ENCODE measurements around the gene GARIN5B. TPM values are rescaled to one million over a fixed set of nuclear protein-coding genes. Genes with fewer than 3 reads are reported as not detected.

Gene GARIN5B
- total RNA-seq, 1 experiment from 2014 or later, result not detected

DNA sequence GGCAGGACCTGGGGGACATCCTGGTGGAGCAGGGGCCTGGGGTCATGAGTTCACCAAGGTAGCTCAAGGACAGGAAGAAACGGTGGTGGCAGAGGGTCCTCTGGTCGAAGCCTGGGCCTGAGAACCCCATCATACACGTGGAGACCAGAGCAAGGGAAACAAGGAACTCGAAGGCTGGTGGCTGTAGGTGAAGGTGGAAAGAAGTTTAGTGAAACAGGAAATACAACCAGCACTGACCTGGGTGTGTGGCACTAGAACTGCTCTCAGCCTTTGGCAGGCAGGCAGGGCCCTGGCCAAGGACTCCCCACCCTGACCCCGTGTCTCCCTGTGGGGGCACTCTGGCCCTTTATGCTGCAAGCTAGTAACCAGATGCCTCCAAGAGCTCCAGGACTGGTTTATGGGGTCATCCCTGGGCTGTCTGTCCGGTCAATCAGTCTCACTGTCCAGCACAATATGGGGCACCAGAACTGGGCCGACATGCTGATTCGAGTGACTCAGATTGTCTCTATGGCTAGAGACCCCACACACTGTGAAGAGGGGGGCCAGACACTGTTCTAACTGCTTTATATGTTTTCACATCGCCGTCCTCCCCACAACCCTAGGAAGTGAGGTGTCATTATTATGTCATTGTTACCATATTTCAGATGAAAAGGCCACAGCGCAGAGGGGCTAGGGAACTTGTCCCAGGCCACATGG lies 12.3 kb downstream of the GARIN5B start:
- DNase-seq (ENCODE audit: low read depth), result no peak

DNA sequence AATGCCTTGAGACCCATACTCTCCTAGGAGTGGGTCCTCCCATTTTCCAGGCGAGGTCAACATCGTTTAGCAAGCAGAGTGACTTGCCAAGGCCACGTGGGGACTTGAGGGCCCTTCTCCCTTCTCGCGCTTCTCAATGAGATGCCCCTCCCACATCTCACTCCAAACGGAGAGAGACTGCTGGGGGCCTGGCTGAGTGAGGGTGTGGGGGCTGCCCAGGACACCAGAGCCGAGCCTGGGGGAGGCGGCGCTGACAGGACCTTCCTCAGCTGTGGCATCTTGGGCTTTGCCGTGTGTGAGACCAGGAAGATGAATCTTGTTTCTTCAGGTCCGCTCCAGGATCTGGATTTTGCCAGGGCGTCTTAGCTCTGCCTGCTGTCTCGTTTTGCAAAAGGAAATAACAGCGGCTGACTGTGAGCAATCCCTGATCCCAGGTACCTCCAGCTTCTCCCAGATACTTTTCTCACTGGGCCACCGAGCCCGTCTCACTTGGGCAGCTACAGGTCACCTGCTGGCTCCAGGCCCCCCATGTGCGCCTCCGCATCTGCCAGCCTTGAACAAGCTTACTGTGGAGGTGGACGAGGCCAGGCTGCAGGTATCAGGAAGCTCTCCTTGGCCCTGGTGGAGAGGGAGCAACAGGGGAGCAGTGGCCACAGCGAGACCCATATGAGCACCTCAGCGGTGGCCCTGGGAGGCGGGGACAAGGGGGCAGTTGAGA lies 14.6 kb downstream of the GARIN5B start:
- DNase-seq (ENCODE audit: low read depth), result no peak

DNA sequence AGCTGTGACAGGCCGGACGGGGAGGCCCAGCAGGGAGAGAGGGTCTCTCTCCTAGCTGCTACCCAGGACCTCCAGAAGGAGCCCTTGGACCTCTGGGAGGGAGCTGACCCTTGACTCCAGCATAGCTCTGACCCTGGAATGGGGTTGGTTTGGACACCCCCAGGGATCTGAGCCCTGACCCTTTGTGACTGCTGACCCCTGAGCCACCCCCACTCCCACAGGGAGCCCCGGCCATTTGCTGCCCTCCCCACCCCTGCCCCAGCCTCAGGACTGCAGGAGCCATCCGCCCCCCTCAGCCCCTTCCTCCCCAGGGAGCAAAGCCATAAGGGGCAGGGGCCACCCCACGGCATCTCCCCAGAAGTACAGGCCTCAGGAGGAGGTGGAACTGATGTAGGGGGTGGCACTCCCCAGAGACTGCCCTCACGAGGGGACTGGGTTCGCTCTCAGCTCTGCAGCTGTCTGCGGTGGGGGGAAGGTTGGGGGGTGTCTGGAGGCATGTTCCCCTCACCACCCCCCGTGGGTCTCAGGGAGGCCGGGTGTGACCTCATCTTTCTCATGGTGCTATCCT lies 15.5 kb downstream of the GARIN5B start:
- DNase-seq (ENCODE audit: low read depth), result no peak

DNA sequence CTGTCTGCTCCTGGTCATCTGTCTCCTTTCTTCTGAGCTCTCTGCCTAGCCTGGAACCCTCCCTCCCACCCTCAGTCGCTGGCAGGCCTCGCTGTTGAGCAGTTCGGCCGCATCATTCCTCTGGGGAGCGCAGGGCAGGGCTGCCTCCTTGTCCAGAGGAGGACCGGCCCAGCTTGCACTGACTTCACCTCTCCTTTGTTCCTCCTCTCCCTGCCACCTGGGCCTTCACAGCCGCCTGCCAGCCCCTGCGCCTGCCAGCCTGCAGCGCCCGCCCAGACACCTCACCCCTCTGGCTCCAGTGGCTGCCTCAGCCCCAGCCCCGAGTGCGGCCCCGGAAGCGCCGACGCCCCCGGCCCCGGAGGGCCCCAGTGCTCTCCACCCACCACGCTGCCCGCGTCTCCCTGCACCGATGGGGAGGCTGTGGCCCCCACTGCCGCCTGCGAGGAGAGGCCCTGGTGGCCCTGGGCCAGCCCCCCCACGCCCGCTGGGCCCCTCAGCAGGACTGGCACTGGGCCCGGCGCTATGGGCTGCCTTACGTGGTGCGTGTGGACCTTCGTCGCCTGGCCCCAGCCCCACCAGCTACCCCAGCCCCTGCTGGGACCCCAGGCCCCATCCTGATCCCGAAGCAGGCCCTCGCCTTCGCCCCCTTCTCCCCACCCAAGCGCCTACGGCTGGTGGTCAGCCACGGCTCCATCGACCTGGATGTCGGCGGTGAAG lies 16.2 kb downstream of the GARIN5B start:
- no peak for DNase-seq (ENCODE audit: low read depth)

DNA sequence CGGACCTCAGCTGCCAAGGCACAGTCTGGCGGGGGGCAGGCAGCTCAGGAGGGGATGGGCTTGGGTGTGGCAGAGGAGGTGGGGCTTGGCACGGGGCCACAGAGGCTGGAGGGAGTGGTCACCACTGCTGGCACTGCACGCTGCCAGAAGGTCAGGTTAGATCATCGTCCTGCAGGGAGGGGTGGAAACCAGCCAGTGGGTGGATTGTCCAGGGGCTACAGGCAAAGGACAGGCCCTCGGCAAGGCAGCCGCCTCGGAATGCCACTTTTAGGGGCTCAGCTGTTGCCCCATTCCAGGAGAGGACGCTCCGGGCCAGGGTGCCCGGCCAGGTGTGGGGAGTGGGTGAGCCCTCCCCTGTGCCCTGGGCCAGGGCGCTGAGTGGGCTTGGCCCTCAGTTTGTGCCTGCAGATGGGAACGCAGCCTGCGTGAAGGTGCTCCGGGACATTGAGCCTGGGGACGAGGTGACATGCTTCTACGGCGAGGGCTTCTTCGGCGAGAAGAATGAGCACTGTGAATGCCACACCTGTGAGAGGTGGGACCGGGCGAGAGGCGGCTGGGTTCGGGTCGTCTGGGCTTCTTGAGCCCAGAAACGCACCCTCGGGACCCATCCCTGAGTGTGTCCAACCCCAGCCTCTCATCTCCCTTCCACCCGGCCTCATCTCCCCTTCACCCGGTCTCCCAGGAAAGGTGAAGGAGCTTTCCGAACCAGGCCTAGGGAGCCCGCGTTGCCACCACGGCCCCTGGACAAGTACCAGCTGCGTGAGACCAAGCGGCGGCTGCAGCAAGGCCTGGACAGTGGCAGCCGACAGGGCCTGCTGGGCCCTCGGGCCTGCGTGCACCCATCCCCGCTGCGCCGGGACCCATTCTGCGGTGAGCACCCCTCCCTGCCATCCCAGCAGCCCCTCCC lies 17.0 kb downstream of the GARIN5B start:
- no peak for DNase-seq (ENCODE audit: low read depth)

DNA sequence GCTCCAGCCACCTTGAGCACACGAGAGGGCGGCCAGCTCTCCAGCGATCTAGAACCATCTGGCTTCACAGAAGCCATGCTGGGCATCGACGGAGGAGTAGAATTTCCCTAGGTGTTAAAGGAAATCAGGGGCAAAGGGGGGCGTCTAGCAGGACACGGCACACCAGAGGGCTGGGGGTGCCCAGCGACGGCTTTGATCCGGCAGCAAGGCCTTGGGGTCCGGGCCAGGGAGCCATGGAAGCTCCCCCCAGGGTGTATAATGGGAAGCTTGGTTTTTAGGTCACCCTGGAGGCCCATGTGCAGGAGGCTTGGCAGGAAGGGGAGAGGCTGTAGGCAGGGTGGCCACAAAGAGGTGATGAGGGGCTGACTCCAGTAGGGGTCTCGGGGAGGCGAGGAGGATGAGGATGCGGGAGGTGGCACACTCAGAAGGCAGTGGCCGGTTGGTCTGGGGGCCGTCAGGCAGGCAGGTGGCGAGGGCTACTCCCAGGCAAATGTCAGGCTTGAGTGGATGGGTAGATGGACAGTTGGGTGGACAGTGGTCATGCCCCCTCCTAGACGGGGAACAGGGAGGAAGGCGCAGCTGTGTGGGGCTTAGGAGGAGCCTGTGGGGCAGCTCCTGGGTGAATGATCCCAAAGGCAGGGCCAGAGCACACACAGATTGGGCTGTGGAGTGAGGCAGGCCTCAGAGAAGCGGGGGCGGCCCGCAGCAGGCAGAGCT lies 17.8 kb downstream of the GARIN5B start:
- DNase-seq (ENCODE audit: low read depth), result no peak

DNA sequence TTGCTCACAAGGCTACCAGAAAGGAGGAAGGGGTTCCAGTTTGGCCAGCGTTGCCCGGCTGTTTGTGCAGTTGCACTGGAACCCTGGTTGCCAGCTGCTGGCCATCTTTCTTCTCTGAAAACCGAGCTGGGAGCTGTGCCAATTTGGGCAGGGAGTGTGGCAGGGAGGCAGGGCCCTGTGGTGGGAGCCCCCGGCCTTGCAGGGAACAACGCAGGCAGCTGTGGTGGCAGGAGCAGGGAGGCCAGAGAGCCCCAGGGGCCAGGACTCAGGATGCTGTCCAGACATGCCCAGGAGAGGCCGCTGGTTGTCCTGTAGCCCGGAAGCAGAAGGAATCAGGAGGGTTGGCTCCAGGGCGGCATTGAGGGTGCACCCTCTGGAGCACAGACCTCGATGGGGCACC lies 18.6 kb downstream of the GARIN5B start:
- peak; percentile 69 for DNase-seq (ENCODE audit: low read depth)

DNA sequence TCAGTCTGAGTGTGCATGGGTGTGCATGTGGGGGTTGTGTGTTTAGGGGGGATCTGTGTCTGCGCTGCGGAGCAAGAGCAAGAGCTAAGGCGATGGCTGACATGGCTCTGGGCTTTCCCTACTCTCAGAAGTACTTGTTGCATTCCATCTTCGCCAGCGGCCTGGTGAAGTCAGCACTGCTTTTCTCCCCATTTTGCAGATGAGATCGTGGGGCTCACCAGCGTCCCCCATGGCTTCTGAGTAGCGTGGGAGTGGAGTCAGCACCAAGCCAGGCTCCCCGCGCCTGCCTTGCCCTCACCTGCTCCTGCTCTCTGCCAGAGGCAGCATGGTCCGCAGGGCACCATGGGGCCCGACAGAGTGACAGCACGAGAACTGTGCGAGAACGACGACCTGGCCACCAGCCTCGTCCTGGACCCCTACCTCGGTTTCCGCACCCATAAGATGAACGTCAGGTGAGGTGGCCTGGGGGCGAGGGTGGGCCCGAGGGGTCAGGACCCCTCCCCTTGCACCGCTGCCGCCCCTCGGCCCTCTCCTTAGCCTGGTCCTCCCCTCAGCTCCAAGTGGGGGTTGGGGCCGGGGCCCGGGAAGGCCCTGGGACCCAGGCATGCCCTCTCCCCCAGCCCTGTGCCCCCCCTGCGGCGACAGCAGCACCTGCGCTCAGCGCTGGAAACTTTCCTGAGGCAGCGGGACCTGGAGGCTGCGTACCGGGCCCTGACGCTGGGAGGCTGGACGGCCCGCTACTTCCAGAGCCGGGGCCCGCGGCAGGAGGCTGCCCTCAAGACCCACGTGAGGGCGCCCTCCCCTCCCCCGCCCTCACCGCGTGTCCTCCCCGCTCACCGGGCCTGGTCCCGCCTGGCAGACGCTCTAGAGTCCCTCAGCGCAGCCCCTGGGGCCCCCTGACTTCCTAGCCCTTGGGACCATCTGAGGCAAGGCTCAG lies 21.2 kb downstream of the GARIN5B start:
- DNase-seq (ENCODE audit: low read depth), result no peak

DNA sequence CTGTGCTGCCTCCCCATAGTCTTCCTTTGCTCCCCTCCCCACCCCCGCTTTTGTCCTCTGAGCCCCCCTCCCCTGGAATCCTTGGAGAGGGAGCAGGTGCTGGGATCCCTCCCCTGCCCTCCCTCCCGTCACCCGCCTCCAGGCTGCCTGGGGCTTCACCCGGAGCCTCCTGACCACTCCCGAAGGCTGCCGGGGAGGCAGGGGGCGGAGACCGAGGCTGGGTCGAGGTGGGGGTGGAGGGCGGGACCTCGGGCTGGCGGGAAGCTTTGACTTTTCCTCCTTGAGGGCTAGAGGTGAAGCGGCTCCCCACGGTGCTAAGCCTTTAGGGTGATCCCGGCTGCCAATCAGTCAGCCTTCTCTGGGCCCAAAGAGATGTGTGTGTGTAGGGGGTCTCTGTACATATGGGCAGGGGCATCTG lies 21.9 kb downstream of the GARIN5B start:
- peak; percentile 48 for DNase-seq (ENCODE audit: low read depth)

DNA sequence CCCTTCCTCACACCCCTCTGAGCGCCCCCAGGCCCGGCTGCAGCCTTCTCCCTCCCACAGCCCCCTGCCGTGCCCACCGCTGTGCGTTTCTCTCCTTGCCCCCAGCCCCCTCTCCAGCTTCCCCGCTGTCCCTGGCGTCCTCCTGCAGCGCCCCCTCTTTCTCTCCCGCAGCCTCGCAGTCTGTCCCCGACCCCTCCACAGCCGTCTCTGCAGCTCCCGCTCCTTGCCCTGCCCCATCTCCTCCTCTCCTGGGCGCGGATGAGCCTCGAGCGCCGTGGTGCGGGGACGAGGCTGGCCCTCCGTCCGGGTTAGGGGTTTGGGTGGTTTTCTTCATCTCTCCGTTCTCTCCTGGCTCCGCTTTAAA lies 22.3 kb downstream of the GARIN5B start:
- no peak for DNase-seq (ENCODE audit: low read depth)

DNA sequence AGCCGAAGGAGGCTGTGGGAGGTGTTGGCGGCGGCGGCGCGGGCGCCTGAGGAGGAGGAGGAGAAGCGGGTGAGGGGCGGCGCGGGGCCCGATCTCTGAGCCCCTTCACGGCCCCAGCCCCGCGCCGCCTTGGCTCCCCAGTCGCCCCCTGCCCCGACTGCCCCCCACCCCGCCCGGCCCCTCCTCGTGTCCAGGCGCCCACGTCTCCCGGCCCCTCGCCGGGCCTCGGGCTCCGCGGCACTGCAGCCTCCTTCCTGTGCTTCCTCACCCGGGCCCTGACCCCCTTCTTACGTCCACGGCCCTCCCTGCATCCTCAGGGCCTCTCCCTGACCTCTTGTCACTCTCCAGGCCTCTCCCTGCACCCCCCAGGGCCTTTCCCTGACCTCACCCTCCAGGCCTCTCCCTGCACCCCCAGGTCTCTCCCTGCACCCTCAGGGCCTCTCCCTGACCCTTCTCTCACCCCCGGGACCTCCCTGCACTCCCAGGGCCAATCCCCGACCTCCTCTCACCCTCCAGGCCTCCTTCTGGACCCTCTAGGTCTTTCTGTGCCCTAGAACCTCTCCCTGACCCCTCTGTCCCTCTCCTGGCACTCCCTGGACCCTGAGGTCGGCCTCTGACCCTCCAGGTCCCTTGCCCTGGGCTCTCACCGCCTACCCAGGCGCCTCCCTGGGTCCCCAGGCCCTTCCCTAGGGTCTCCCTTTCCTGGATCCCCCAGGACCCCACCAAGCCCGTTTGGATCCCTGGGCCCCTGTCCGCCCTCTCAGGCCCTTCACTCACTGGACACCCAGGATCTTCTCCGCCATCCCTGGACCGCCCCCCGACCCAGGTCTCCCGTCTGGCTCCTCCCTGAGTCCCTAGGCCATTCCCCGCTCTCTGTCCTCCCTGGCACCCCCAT lies 22.9 kb downstream of the GARIN5B start:
- DNase-seq (ENCODE audit: low read depth), result no peak

DNA sequence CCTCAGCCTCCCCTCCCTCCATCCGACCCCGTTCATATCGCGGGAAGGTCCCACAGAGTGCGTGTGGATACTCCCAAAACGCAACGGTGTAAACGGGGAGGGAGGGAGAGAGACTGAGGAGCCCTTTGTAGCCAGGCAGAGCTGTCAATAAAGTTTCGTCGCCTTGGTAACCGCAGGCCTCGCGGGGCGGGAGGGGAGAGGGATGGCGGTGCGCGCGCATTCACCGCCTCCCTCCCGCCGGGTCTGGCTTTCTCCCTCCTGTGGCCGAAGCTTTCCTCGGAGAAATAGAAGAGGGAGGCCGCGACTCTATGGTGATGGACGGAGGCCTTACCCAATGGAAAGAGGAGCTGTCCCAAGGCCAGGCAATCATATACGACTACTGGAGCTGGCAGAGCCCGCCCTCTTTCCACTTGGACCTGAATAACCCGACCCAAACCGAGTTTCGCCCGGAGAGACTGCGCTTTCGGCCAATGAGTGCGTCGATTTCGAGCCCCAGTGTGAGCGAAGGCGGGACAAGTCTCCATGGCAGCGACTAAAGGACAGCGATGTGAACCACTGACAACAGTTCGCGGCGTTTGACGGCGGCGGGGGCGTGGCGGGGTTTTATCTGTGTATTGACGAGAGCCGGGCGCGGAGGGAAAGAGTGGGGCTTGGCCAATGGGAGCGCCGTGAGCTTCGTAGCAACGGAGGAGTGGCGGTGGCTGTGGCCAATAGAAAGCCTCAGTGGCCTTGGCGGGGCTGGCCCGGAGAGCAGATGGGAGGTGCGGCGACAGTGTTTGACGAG lies 23.8 kb downstream of the GARIN5B start, which contains the start of gene KMT5C:
Gene KMT5C (plus strand): TSS at position 772 of the 784 bp plus-strand sequence. CDS start 2,061 bp downstream, outside the sequence.
- DNase-seq (ENCODE audit: low read depth), result peak; percentile 100

DNA sequence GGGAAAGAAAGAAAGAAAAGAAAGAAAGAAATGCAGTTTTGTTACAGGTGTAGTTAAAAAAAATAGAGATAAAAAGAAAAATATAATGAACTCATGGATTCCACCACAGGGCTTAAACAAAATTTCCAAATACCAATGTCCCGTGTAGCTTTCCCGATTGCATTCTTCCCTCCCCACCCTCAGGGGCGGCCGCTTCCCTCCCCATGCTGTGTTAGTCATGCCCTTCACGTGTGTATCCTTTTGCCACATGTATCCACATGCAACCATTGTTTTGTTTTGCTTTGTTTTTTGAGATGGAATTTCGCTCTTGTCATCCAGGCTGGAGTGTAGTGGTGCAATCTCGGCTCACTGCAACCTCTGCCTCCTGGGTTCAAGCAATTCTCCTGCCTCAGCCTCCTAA lies 27.0 kb downstream of the GARIN5B start:
- peak; percentile 65 for DNase-seq (ENCODE audit: low read depth)

DNA sequence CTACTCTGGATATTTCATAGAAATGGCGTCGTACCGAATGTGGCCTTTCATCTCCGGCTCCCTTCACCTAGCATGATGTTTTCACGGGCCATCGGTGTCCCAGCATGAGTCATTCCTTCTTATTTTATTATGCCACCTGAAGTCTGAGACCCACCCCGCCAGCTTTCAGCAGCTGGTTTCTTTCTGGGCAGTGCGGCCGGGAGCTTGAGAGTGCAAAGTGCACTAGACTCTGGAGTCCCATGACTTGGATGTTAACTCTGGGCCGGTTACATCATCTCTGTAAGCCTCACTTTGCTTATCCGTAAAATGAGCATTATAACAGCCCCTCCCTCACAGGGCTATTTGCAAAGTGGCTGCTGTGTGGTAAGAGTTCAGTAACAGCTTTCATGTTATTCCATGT lies 29.2 kb downstream of the GARIN5B start:
- DNase-seq (ENCODE audit: low read depth), result no peak

DNA sequence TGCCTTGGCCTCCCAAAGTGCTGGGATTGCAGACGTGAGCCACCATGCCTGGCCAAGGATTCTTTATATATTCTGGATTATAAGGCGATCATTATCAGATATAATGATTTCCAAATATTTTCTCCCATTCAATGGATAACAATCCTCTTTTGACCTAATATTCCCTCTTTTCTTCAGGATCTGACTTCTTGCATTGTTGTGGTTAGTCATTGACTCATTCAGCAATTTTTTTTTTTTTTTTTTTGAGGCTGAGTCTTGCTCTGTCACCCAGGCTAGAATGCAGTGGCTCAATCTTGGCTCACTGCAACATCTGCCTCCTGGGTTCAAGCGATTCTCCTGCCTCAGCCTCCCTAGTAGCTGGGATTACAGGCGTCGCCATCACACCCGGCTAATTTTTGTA lies 33.3 kb downstream of the GARIN5B start:
- peak; percentile 58 for DNase-seq (ENCODE audit: low read depth)

DNA sequence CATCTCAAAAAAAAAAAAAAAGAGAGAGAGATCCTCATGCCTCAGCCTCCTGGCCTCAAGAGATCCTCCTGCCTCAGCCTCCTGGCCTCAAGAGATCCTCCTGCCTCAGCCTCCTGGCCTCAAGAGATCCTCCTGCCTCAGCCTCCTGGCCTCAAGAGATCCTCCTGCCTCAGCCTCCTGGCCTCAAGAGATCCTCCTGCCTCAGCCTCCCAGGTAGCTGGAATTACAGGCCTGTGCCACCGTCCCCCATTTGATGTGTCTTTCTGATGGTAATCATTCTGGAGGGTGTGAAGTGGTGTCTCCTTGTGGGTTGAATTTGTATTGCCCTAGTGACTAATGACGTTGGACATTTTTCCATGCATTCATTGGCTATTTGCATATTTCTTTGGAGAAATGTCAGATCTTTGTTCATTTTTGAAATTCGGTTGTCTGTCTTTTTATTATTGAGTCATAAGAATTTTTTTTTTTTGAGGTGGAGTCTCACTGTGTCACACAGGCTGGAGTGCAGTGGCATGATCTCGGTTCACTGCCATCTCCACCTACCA lies 34.2 kb downstream of the GARIN5B start:
- DNase-seq (ENCODE audit: low read depth), result peak; percentile 55

DNA sequence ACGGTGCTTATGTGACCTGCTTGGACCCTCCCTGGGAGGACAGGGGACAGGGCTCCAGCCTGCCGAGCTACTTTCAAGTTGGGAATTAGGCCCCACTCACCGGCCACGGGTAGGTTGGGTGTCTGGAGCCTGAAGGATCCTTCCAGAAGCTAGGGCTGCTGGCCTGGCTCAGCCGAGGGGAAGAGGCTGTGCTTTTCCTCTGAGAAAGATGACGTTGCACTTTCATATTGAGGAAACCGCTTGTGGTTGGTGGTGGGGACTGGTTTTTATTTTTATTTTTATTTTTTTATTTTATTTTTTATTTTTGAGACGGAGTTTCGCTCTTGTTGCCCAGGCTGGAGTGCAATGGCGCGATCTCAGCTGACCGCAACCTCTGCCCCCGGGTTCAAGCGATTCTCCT lies 37.9 kb downstream of the GARIN5B start, which contains the start of gene TMEM150B:
Gene TMEM150B (minus strand): TSS at position 170 of the 400 bp plus-strand sequence. CDS start 4,305 bp downstream, outside the sequence.
- DNase-seq (ENCODE audit: low read depth), result no peak
